ENCODE data around the gene TLK1.

DNA sequence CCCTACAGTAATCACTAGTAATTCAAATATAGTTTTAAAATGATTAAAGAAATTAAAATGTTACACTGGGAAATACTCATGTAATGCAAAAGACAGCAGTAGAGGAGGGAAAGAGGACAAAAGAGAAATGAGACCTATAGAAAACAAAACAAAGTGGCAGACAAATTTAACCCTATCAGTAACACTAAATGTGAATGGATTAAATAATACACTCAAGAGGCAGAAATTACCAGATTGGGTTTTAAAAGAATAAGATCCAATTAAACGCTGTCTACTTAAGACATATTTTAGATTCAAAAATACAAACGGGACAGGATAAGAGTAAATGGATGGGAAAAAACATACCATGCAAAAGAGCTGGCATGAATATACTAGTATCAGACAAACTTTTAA is 17.0 kb downstream of the TLK1 start:
- TF ChIP-seq, protein P1, sequence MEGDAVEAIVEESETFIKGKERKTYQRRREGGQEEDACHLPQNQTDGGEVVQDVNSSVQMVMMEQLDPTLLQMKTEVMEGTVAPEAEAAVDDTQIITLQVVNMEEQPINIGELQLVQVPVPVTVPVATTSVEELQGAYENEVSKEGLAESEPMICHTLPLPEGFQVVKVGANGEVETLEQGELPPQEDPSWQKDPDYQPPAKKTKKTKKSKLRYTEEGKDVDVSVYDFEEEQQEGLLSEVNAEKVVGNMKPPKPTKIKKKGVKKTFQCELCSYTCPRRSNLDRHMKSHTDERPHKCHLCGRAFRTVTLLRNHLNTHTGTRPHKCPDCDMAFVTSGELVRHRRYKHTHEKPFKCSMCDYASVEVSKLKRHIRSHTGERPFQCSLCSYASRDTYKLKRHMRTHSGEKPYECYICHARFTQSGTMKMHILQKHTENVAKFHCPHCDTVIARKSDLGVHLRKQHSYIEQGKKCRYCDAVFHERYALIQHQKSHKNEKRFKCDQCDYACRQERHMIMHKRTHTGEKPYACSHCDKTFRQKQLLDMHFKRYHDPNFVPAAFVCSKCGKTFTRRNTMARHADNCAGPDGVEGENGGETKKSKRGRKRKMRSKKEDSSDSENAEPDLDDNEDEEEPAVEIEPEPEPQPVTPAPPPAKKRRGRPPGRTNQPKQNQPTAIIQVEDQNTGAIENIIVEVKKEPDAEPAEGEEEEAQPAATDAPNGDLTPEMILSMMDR (IDR thresholded peaks at IDR 0.05), result no peak
- TF ChIP-seq POLR2A (IDR thresholded peaks at IDR 0.05), result no peak
